H9 (cell line): ENCODE results near the gene PREX1. TPM values are rescaled to one million over a fixed set of nuclear protein-coding genes. Genes with fewer than 3 reads are reported as not detected.

Source experiments
- DNase-seq: peaks from one replicate; pipeline ENCODE4 v3.0.0-alpha.2; 2017
- H2AFZ ChIP-seq: one replicate; pipeline ENCODE4 v1.6.1; 2013; ENCODE audit warnings: mild to moderate bottlenecking, low read length, control low read depth, moderate library complexity
- H2AK5ac ChIP-seq: 2 replicates; pipeline ENCODE4 v1.6.1; 2013; ENCODE audit warnings: low read length, control low read depth, mixed read lengths; ENCODE audit not compliant: insufficient read length
- H2BK120ac ChIP-seq: one replicate; pipeline ENCODE4 v1.6.1; 2013; ENCODE audit warnings: low read depth, mild to moderate bottlenecking, low read length, control low read depth, inconsistent platforms; ENCODE audit not compliant: poor library complexity, severe bottlenecking
- H2BK12ac ChIP-seq: 2 replicates; pipeline ENCODE4 v1.6.1; 2013; ENCODE audit warnings: low read length, control low read depth, mixed read lengths, low read depth; ENCODE audit not compliant: insufficient read length
- H2BK15ac ChIP-seq: 2 replicates; pipeline ENCODE4 v1.6.1; 2013; ENCODE audit warnings: low read depth, low read length, control low read depth
- H2BK20ac ChIP-seq: one replicate; pipeline ENCODE4 v1.6.1; 2013; ENCODE audit warnings: low read depth, mild to moderate bottlenecking, low read length, control low read depth, inconsistent platforms; ENCODE audit not compliant: poor library complexity, severe bottlenecking
- H2BK5ac ChIP-seq: 2 replicates; pipeline ENCODE4 v1.6.1; 2013; ENCODE audit warnings: low read length, control low read depth, mixed read lengths; ENCODE audit not compliant: insufficient read length
- H3K14ac ChIP-seq: 2 replicates; pipeline ENCODE4 v1.6.1; 2013; ENCODE audit warnings: low read length, control low read depth; ENCODE audit not compliant: insufficient read depth
- H3K18ac ChIP-seq: 2 replicates; pipeline ENCODE4 v1.6.1; 2013; ENCODE audit warnings: low read depth, mild to moderate bottlenecking, mixed read lengths, low read length, control low read depth; ENCODE audit not compliant: insufficient read length
- H3K23ac ChIP-seq: 2 replicates; pipeline ENCODE4 v1.6.1; 2013; ENCODE audit warnings: low read length, control low read depth, mixed read lengths, low read depth; ENCODE audit not compliant: insufficient read length
- H3K23me2 ChIP-seq: 2 replicates; pipeline ENCODE4 v1.6.1; 2013; ENCODE audit warnings: low read depth, mild to moderate bottlenecking, mixed read lengths, low read length, control low read depth; ENCODE audit not compliant: insufficient read length, poor library complexity, severe bottlenecking
- H3K27ac ChIP-seq: 2 replicates; pipeline ENCODE4 v1.5.1; 2013; ENCODE audit warnings: low read length, control low read depth, mixed read lengths, low read depth; ENCODE audit not compliant: insufficient read length
- H3K27me3 ChIP-seq: 2 replicates; pipeline ENCODE4 v1.6.1; 2013; ENCODE audit warnings: low read length, control low read depth, inconsistent platforms; ENCODE audit not compliant: insufficient read depth
- H3K4ac ChIP-seq: 2 replicates; pipeline ENCODE4 v1.6.1; 2013; ENCODE audit warnings: low read depth, mild to moderate bottlenecking, control low read depth, inconsistent platforms, low read length, moderate library complexity
- H3K4me1 ChIP-seq: 2 replicates; pipeline ENCODE4 v1.6.1; 2013; ENCODE audit warnings: low read length, control low read depth, inconsistent platforms; ENCODE audit not compliant: insufficient read depth
- H3K4me2 ChIP-seq: 2 replicates; pipeline ENCODE4 v1.6.1; 2013; ENCODE audit warnings: low read length, control low read depth, mixed read lengths; ENCODE audit not compliant: insufficient read length, insufficient read depth
- H3K56ac ChIP-seq: 2 replicates; pipeline ENCODE4 v1.6.1; 2013; ENCODE audit warnings: low read depth, mild to moderate bottlenecking, mixed read lengths, low read length, control low read depth; ENCODE audit not compliant: insufficient read length
- H3K79me1 ChIP-seq: 2 replicates; pipeline ENCODE4 v1.6.1; 2013; ENCODE audit warnings: low read depth, mild to moderate bottlenecking, moderate library complexity, low read length, control low read depth, inconsistent platforms; ENCODE audit not compliant: insufficient read depth, poor library complexity, severe bottlenecking
- H3K79me2 ChIP-seq: 2 replicates; pipeline ENCODE4 v1.6.1; 2013; ENCODE audit warnings: low read length, control low read depth, inconsistent platforms; ENCODE audit not compliant: insufficient read depth
- H3K9ac ChIP-seq: 2 replicates; pipeline ENCODE4 v1.6.1; 2013; ENCODE audit warnings: low read length, control low read depth, mixed read lengths; ENCODE audit not compliant: insufficient read length; ENCODE audit errors: extremely low read depth
- H3K9me3 ChIP-seq: one replicate; pipeline ENCODE4 v1.6.1; 2013; ENCODE audit warnings: low read depth, low read length, inconsistent platforms; ENCODE audit not compliant: control insufficient read depth
- H3T11ph ChIP-seq: one replicate; pipeline ENCODE4 v1.6.1; 2013; ENCODE audit warnings: mild to moderate bottlenecking, low read length, control low read depth, inconsistent platforms
- H4K20me1 ChIP-seq: one replicate; pipeline ENCODE4 v1.6.1; 2013; ENCODE audit not compliant: control insufficient read depth, insufficient read length, insufficient read depth
- H4K5ac ChIP-seq: 2 replicates; pipeline ENCODE4 v1.6.1; 2013; ENCODE audit warnings: low read depth, mild to moderate bottlenecking, mixed read lengths, low read length, control low read depth; ENCODE audit not compliant: insufficient read length
- H4K8ac ChIP-seq: replicated peaks from 2 replicates; pipeline ENCODE4 v1.6.1; 2013; ENCODE audit warnings: low read length, control low read depth, mixed read lengths, low read depth; ENCODE audit not compliant: insufficient read length
- H4K91ac ChIP-seq: 2 replicates; pipeline ENCODE4 v1.6.1; 2013; ENCODE audit warnings: low read depth, mild to moderate bottlenecking, moderate library complexity, mixed read lengths, low read length, control low read depth; ENCODE audit not compliant: insufficient read length
- H3K27ac Mint-ChIP-seq, 3 experiments: 2 replicates in 2 of 3; 3 replicates in 1 of 3; pipeline ENCODE4 v1.8.0; 2020 to 2021; ENCODE audit warnings: mixed read lengths in 3 of 3, mild to moderate bottlenecking in 1 of 3, moderate library complexity in 1 of 3
- H3K27me3 Mint-ChIP-seq: 2 replicates; pipeline ENCODE4 v1.8.0; 2021; ENCODE audit warnings: low read depth, mild to moderate bottlenecking, moderate library complexity, mixed read lengths
- H3K36me3 Mint-ChIP-seq, 3 experiments: 2 replicates in 2 of 3; 3 replicates in 1 of 3; pipeline ENCODE4 v1.8.0; 2020 to 2021; ENCODE audit warnings: low read depth in 3 of 3, mixed read lengths in 3 of 3; ENCODE audit not compliant: insufficient read depth in 1 of 3
- H3K4me1 Mint-ChIP-seq, 2 experiments: 2 replicates each; pipeline ENCODE4 v1.8.0; 2020; ENCODE audit warnings: mixed read lengths in 2 of 2
- H3K4me3 Mint-ChIP-seq, 2 experiments: 2 replicates in 1 of 2; 3 replicates in 1 of 2; pipeline ENCODE4 v1.8.0; 2020 to 2021; ENCODE audit warnings: mild to moderate bottlenecking in 2 of 2, mixed read lengths in 2 of 2, moderate library complexity in 1 of 2
- H3K9me3 Mint-ChIP-seq, 2 experiments: 2 replicates in 1 of 2; 3 replicates in 1 of 2; pipeline ENCODE4 v1.8.0; 2020; ENCODE audit warnings: mild to moderate bottlenecking in 2 of 2, mixed read lengths in 2 of 2, moderate library complexity in 1 of 2
- WGBS: extraction: QIAGEN DNeasy Blood & Tissue Kit; methylation state at CpG from one replicate; pipeline ENCODE4 v1.1.7; 2013; ENCODE audit warnings: missing lambda C conversion rate, low lambda C conversion rate, mixed read lengths; ENCODE audit not compliant: insufficient read length; ENCODE audit errors: extremely low coverage; 5-methylcytosine and 5-hydroxymethylcytosine counted together
- total RNA-seq: library from RNA; stranded (reverse); gene quantifications from 2 replicates; pipeline ENCODE4 v1.2.1, GENCODE V29; 2021
- TF ChIP-seq, protein P1 (sequence below): fragments of 200-600 bp; sonication (generic); conservative IDR thresholded peaks from 3 replicates; pipeline ENCODE4 v1.8.0; 2021; ENCODE audit warnings: antibody characterized with exemption, mild to moderate bottlenecking

Gene PREX1
- total RNA-seq, 1 experiment from 2014 or later: 6.6 TPM

GRCh38 chr20:48586730-48587129, 241.1 kb downstream of the PREX1 start:
- Histone ChIP-seq H4K20me1 (no peaks in the 10 kb centered on the region), H3K79me2 (no peaks in the 10 kb centered on the region), H3K56ac (no peak overlapping the region), H3K79me1 (no peaks in the 10 kb centered on the region), H3K4me2 (no peak overlapping the region), H3K4ac (no peak overlapping the region), H3K9ac (no peak overlapping the region), H2BK120ac (no peak overlapping the region), H3K18ac (no peak overlapping the region), H3T11ph (no peak overlapping the region), H2AFZ (no peak overlapping the region), H2BK12ac (no peak overlapping the region), H4K5ac (no peak overlapping the region), H2BK20ac (no peak overlapping the region), H2AK5ac (no peak overlapping the region), H3K27me3 (no peaks in the 10 kb centered on the region), H3K14ac (no peak overlapping the region), H4K8ac (no peak overlapping the region), H3K27ac (no peak overlapping the region), H2BK5ac (no peak overlapping the region), H3K4me1 (no peaks in the 10 kb centered on the region), H4K91ac (no peak overlapping the region), H3K23me2 (no peaks in the 10 kb centered on the region), H2BK15ac (no peak overlapping the region), H3K9me3 (no peaks in the 10 kb centered on the region), H3K23ac (no peak overlapping the region)
- Mint-ChIP-seq H3K27ac (no peak overlapping the region), H3K4me3 (no peak overlapping the region), H3K4me1 (peaks cover 7 to 8% of the 10 kb centered on the region in 2 experiments), H3K27me3 (peaks cover 3% of the 10 kb centered on the region), H3K36me3 (peaks cover 0 to 6% (median 5%) of the 10 kb centered on the region in 3 experiments; a peak in 4 of 7 replicates), H3K9me3 (peaks cover 10 to 11% of the 10 kb centered on the region in 2 experiments)
- no peak for DNase-seq
- TF ChIP-seq, protein P1, sequence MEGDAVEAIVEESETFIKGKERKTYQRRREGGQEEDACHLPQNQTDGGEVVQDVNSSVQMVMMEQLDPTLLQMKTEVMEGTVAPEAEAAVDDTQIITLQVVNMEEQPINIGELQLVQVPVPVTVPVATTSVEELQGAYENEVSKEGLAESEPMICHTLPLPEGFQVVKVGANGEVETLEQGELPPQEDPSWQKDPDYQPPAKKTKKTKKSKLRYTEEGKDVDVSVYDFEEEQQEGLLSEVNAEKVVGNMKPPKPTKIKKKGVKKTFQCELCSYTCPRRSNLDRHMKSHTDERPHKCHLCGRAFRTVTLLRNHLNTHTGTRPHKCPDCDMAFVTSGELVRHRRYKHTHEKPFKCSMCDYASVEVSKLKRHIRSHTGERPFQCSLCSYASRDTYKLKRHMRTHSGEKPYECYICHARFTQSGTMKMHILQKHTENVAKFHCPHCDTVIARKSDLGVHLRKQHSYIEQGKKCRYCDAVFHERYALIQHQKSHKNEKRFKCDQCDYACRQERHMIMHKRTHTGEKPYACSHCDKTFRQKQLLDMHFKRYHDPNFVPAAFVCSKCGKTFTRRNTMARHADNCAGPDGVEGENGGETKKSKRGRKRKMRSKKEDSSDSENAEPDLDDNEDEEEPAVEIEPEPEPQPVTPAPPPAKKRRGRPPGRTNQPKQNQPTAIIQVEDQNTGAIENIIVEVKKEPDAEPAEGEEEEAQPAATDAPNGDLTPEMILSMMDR: no peak
- no CpG with 5 or more reads among the region's 8 CpGs for WGBS
